ENCODE data around the gene CPA1. TPM values are rescaled to one million over a fixed set of nuclear protein-coding genes. Genes with fewer than 3 reads are reported as not detected.

CPA1 gene
- total and polyA plus RNA-seq, 7 donors, result 0.18 to 4.6 (median 1.0) TPM

GRCh38 chr7:130426564-130426963, 46.3 kb downstream of the CPA1 start:
- H3K27me3 ChIP-seq (ENCODE audit: insufficient read depth in 3 of 3, low read length in 2 of 3), result no peaks in the 10 kb centered on the region
- no peak overlapping the region for H3K4me3 ChIP-seq
- ATAC-seq (no peak), DNase-seq (no peak)
- no peaks in the 10 kb centered on the region for H3K36me3 ChIP-seq (ENCODE audit: insufficient read depth in 1 of 2, low read depth in 1 of 2)
- intact Hi-C loops (cut with DNase I), result no loop called here
- no peaks in the 10 kb centered on the region for H3K4me1 ChIP-seq
- TF ChIP-seq CTCF (IDR thresholded peaks at IDR 0.05), result no peak
- no peak overlapping the region for H3K27ac ChIP-seq
- no peaks in the 10 kb centered on the region for H3K9me3 ChIP-seq
- WGBS, 3 donors, result 52 to 60% (median 54%) methylated on average over 4 of the region's 4 CpGs

- ATAC-seq, result no peak
- Histone ChIP-seq H3K36me3 (ENCODE audit: insufficient read depth in 1 of 2, low read depth in 1 of 2) (no peaks in the 10 kb centered on the region), H3K27me3 (ENCODE audit: insufficient read depth in 3 of 3, low read length in 2 of 3) (no peaks in the 10 kb centered on the region), H3K27ac (no peak overlapping the region), H3K4me1 (no peaks in the 10 kb centered on the region), H3K9me3 (no peaks in the 10 kb centered on the region), H3K4me3 (no peak overlapping the region)
- WGBS, 3 donors, result 80 to 82% (median 82%) methylated on average over 4 of the region's 4 CpGs
- intact Hi-C loops (cut with DNase I), result no loop called here
- no peak for DNase-seq
- TF ChIP-seq CTCF (IDR thresholded peaks at IDR 0.05), result no peak
Measured at GRCh38 chr7:130429019-130429418, 48.7 kb downstream of the CPA1 start.

GRCh38 chr7:130430115-130430514, 49.8 kb downstream of the CPA1 start:
- H3K4me3 ChIP-seq, result peak overlapping the region; percentile 3
- DNase-seq (no peak), ATAC-seq (no peak)
- no peaks in the 10 kb centered on the region for H3K27me3 ChIP-seq (ENCODE audit: insufficient read depth in 3 of 3, low read length in 2 of 3)
- H3K4me1 ChIP-seq, result no peaks in the 10 kb centered on the region
- no peaks in the 10 kb centered on the region for H3K36me3 ChIP-seq (ENCODE audit: insufficient read depth in 1 of 2, low read depth in 1 of 2)
- intact Hi-C loops (cut with DNase I), result no loop called here
- 24 to 34% (median 30%) methylated on average over 1 of the region's 1 CpG for WGBS, 3 donors
- no peaks in the 10 kb centered on the region for H3K9me3 ChIP-seq
- no peak for TF ChIP-seq CTCF (IDR thresholded peaks at IDR 0.05)
- H3K27ac ChIP-seq, result no peak overlapping the region

GRCh38 chr7:130430841-130431666, 50.8 kb downstream of the CPA1 start:
- no peaks in the 10 kb centered on the region for H3K9me3 ChIP-seq
- DNase-seq (no peak), ATAC-seq (no peak)
- no peak overlapping the region for H3K27ac ChIP-seq
- H3K27me3 ChIP-seq (ENCODE audit: insufficient read depth in 3 of 3, low read length in 2 of 3), result no peaks in the 10 kb centered on the region
- H3K4me1 ChIP-seq, result no peaks in the 10 kb centered on the region
- WGBS, 3 donors, result 31 to 42% (median 41%) methylated on average over 5 of the region's 5 CpGs
- peak overlapping the region; percentile 3 for H3K4me3 ChIP-seq
- H3K36me3 ChIP-seq (ENCODE audit: insufficient read depth in 1 of 2, low read depth in 1 of 2), result no peaks in the 10 kb centered on the region
- TF ChIP-seq CTCF (IDR thresholded peaks at IDR 0.05), result no peak
- intact Hi-C loops (cut with DNase I), result no loop called here

- no peak for TF ChIP-seq CTCF (IDR thresholded peaks at IDR 0.05)
- Histone ChIP-seq H3K27me3 (ENCODE audit: insufficient read depth in 3 of 3, low read length in 2 of 3) (no peaks in the 10 kb centered on the region), H3K4me1 (no peaks in the 10 kb centered on the region), H3K27ac (no peak overlapping the region), H3K9me3 (no peaks in the 10 kb centered on the region), H3K36me3 (ENCODE audit: insufficient read depth in 1 of 2, low read depth in 1 of 2) (no peaks in the 10 kb centered on the region), H3K4me3 (no peak overlapping the region)
- ATAC-seq (no peak), DNase-seq (no peak)
- WGBS, 3 donors, result 78 to 84% (median 79%) methylated on average over 3 of the region's 3 CpGs
- intact Hi-C loops (cut with DNase I), result no loop called here
Measured at GRCh38 chr7:130432886-130433285, 52.6 kb downstream of the CPA1 start.

Measured in psoas muscle (tissue), 8 donors.